ENCODE data around the gene PARP16.

DNA sequence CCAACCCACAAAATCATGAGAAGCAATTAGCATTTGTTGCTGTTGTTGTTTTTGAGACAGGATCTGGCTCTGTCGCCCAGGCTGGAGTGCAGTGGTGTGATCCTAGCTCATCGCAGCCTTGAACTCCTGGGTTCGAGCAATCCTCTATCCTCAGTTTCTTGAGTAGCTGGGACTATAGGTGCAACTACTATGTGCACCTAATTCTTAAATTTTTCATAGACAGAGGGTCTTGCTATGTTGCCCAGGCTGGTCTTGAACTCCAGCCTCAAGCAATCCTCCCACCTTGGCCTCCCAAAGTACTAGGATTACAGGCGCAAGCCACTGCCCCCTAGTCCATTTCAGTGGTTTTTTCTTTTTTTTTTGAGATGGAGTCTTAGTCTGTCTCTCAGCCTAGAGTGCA is 18.3 kb downstream of the PARP16 start:
- TF ChIP-seq, protein P1, sequence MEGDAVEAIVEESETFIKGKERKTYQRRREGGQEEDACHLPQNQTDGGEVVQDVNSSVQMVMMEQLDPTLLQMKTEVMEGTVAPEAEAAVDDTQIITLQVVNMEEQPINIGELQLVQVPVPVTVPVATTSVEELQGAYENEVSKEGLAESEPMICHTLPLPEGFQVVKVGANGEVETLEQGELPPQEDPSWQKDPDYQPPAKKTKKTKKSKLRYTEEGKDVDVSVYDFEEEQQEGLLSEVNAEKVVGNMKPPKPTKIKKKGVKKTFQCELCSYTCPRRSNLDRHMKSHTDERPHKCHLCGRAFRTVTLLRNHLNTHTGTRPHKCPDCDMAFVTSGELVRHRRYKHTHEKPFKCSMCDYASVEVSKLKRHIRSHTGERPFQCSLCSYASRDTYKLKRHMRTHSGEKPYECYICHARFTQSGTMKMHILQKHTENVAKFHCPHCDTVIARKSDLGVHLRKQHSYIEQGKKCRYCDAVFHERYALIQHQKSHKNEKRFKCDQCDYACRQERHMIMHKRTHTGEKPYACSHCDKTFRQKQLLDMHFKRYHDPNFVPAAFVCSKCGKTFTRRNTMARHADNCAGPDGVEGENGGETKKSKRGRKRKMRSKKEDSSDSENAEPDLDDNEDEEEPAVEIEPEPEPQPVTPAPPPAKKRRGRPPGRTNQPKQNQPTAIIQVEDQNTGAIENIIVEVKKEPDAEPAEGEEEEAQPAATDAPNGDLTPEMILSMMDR (IDR thresholded peaks at IDR 0.05): no peak
- TF ChIP-seq POLR2A (IDR thresholded peaks at IDR 0.05): no peak

Data from uterus (tissue), 2 donors.